H1 (cell line): ENCODE data around the gene AP5Z1. TPM values are rescaled to one million over a fixed set of nuclear protein-coding genes. Genes with fewer than 3 reads are reported as not detected.

ENCODE experiments used
- ATF2 ChIP-seq: IDR thresholded peaks from 2 replicates; pipeline ENCODE4 v1.6.1; 2012; ENCODE audit warnings: low read length, inconsistent platforms
- CBX5 ChIP-seq: fragments of 300-800, 300-1000 bp; sonication (generic); IDR thresholded peaks from 2 replicates; pipeline ENCODE4 v1.7.1; 2016; ENCODE audit warnings: antibody characterized with exemption, low read length, low read depth
- CTBP2 ChIP-seq: IDR thresholded peaks from 2 replicates; pipeline ENCODE4 v1.7.0; 2011; ENCODE audit warnings: borderline replicate concordance, mild to moderate bottlenecking, moderate library complexity, mixed read lengths, low read length; ENCODE audit not compliant: insufficient read depth, insufficient read length
- HDAC2 ChIP-seq, 2 experiments: fragments of 300-600 bp in 1 of 2; sonication (generic) in 1 of 2; IDR thresholded peaks; 2 replicates each; pipeline ENCODE4 v1.6.1; 2011 to 2012; ENCODE audit warnings: low read depth in 2 of 2, low read length in 2 of 2, mild to moderate bottlenecking in 2 of 2, moderate library complexity in 2 of 2, borderline replicate concordance in 1 of 2, inconsistent platforms in 1 of 2
- HDAC6 ChIP-seq: IDR thresholded peaks from one replicate; pipeline ENCODE4 v1.7.1; 2012; ENCODE audit warnings: low read depth, mild to moderate bottlenecking, inconsistent platforms, low read length, moderate library complexity
- SIN3A ChIP-seq, 2 experiments: IDR thresholded peaks in 1 of 2; conservative IDR thresholded peaks in 1 of 2; 2 replicates each; pipeline ENCODE4 v1.6.1; 2011 to 2012; ENCODE audit warnings: low read length in 2 of 2, improper control_type of control experiment in 1 of 2, low read depth in 1 of 2, mild to moderate bottlenecking in 1 of 2
- ZNF274 ChIP-seq: IDR thresholded peaks from 2 replicates; pipeline ENCODE4 v1.7.0; 2012; ENCODE audit warnings: low read length, borderline replicate concordance; ENCODE audit errors: extremely low read depth
- polyA plus RNA-seq, 7 experiments: library from polyadenylated mRNA; depleted of rRNA in 3 of 7; stranded (reverse) in 5 of 7; unstranded in 2 of 7; fragments of >200 nt in 5 of 7; fragments of 200-250 nt in 2 of 7; gene quantifications; 1 replicate in 5 of 7; 2 replicates in 1 of 7; 4 replicates in 1 of 7; pipeline versions ENCODE4 v1.2.1 to v1.2.3, GENCODE V29; 2011 to 2013; ENCODE audit warnings: missing spikeins in 2 of 7, mixed read lengths in 2 of 7
- total RNA-seq: library from RNA; stranded (reverse); fragmentation: NEBNext Ultra II Directional; extraction: Animal tissue kit (Norgen Biotek cat#: 25700); gene quantifications from 2 replicates; pipeline ENCODE4 v1.2.1, GENCODE V29; 2021

Gene AP5Z1
- total and polyA plus RNA-seq, 2 of the 8 experiments (the other 6 are each of a cell fraction or from before 2014, with no cell fraction given) = 24.0 to 24.7 TPM

DNA sequence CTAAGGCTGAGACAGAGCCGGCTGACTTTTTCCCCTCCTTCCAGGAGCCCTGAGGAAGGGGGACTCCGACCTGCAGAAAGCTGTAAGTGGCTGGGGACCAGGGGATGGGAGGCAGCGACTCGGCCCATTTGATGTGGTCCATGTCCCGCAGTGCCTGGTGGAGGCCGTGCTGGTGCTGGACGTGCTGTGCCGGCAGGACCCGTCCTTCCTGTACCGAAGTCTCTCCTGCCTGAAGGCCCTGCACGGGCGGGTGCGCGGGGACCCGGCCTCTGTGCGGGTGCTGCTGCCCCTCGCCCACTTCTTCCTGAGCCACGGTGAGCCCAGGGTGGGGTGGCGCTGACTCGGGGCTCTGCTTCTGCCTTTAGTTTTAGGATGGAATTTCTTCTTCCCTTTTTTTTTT, 9.9 kb downstream of the AP5Z1 start (continued):
- TF ChIP-seq ATF2 (no peak), SIN3A (conservative IDR thresholded peaks at IDR 0.05 in 1 of 2, IDR thresholded peaks at IDR 0.05 in 1 of 2; ENCODE audit: low read depth in 1 of 2, low read length in 2 of 2) (no peak), CBX5 (no peak), CTBP2 (no peak), HDAC2 (IDR thresholded peaks at IDR 0.05; ENCODE audit: borderline replicate concordance in 1 of 2, low read depth in 2 of 2, low read length in 2 of 2) (no peak), ZNF274 (no peak), HDAC6 (no peak)
